PC-3 (cell line): ENCODE results near the gene PEPD.

Source experiments
- EZH2 ChIP-seq: fragments of 300-600 bp; sonication (generic); IDR thresholded peaks from one replicate; pipeline ENCODE4 v1.6.1; 2017; ENCODE audit warnings: antibody characterized with exemption, mild to moderate bottlenecking, low read length; ENCODE audit not compliant: unreplicated experiment
- EZH2phosphoT487 ChIP-seq: fragments of 300-600 bp; sonication (generic); IDR thresholded peaks from 2 replicates; pipeline ENCODE4 v1.6.1; 2018; ENCODE audit warnings: mild to moderate bottlenecking, antibody characterized with exemption, low read length, borderline replicate concordance
- TF ChIP-seq, protein P1 (sequence below): fragments of 300-600 bp; sonication (generic); conservative IDR thresholded peaks from 2 replicates; pipeline ENCODE4 v1.5.1; 2017; ENCODE audit warnings: antibody characterized with exemption, low read depth, mild to moderate bottlenecking, low read length

DNA sequence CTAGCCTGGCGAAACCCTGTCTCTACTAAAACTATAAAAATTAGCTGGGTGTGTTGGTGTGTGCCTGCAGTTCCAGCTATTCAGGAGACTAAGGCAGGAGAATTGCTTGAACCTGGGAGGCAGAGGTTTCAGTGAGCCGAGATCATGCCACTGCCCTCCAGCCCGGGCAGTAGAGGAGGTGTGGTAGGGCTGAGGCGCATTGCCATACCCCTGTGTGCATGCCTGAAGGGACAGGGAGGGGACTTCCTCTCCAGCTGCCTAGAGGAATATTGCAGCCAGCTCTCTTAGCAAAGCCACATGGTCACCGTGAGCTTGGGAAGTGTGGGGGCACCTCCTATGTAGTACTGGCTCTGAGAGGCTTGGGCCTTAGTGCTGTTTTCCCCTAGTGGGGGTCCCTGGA lies 29.2 kb upstream of the PEPD start:
- TF ChIP-seq, protein P1, sequence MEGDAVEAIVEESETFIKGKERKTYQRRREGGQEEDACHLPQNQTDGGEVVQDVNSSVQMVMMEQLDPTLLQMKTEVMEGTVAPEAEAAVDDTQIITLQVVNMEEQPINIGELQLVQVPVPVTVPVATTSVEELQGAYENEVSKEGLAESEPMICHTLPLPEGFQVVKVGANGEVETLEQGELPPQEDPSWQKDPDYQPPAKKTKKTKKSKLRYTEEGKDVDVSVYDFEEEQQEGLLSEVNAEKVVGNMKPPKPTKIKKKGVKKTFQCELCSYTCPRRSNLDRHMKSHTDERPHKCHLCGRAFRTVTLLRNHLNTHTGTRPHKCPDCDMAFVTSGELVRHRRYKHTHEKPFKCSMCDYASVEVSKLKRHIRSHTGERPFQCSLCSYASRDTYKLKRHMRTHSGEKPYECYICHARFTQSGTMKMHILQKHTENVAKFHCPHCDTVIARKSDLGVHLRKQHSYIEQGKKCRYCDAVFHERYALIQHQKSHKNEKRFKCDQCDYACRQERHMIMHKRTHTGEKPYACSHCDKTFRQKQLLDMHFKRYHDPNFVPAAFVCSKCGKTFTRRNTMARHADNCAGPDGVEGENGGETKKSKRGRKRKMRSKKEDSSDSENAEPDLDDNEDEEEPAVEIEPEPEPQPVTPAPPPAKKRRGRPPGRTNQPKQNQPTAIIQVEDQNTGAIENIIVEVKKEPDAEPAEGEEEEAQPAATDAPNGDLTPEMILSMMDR, result no peak
- TF ChIP-seq EZH2 (no peak), EZH2phosphoT487 (no peak)
